SK-N-DZ (cell line): ENCODE measurements around the gene WAC.
A peak's percentile ranks its signal among the peaks of the same experiment; 100 is the strongest.

ENCODE experiments used
- DNase-seq: peaks from one replicate; pipeline ENCODE4 v3.0.0-alpha.2; 2015; ENCODE audit warnings: low spot score

The WAC gene

GRCh38 chr10:28533186-28533564 is 257 bp downstream of the WAC start:
- DNase-seq, result no peak

DNA sequence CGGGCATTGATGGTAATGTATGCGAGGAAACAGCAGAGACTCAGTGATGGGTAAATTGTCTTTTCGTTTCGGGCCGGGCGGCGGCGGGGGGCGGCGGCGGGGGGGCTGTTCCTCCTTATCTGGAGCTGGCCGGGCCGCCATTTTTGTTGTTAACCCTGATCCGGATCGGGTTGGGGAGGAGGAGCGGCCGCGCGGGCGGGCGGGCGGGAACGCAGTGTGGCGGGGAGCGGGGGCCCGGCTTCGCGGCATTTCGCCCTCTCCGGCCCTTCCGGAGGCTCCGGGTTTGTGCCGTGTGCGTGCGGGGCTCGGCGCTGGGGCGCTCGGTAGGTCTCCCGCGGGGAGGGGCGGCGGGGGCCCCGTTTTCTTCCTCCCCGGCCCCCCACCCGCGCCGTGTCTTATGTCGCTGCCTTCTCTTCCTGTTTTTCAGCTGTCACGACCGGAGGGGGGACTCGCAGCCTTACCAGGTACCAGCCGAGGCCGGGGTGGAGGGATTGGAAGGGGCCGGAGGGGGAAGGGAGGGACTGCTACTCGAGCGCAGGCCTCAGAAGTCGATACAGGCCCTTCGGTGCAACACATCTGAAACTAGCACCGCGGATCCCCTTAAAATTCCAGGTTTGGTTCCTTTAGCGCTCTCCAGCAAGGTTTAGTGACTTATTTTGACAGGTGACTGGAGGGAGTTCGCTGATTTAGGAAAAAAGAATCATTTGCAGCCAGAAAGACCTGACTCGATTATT is 820 bp downstream of the WAC start:
- DNase-seq, result peak; percentile 25

GRCh38 chr10:28535846-28536245 is 2.9 kb downstream of the WAC start:
- DNase-seq, result no peak

DNA sequence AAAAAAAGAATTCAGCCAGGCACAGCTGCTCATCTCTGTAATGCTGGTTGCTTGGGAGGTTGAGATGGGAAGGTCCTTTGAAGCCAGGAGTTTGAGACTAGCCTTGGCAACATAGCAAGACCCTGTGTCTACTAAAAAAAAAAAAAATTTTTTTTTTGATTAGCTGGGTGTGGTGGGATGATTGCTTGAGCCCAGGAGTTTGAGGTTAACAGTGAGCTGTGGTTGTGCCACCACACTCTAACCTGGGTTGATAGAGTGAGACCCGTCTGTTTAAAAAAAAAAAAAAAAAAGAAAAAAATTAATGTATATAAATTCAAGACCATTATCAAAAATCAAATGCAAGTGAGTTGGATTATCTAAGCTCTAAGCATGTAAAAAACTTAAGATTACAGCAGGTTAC is 5.7 kb downstream of the WAC start:
- DNase-seq, result no peak

GRCh38 chr10:28540145-28540544 is 7.2 kb downstream of the WAC start:
- DNase-seq, result no peak

DNA sequence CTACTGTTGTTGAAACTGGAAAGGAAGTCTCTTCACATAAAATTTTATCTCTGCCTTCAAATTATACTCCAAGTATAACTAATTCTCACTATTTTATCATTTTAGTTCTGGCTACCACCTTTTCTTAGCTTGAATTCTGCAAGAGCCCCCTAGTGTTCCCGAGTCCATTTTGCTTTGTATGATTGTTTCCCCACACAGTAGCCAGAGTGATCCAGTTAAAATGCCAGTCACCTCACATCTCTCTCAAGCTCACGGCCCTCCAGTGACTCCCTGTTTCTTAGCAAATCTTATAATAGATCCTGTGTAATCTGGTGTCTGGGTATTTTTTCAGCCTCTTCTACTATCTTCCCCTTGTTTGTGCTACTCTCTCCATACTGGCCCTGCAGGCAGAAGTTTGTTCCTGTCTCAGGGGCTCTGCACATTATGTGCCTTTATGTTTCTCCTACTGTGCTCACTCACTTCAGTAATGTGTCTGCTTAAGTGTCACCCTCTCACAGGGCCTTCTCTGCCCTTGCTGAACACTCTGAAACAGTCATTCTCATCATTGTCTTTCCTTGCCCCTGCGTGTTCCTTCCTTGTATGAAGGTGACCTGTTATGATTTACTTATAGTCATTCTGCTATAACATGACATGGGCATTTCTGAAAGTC is 8.9 kb downstream of the WAC start:
- no peak for DNase-seq

DNA sequence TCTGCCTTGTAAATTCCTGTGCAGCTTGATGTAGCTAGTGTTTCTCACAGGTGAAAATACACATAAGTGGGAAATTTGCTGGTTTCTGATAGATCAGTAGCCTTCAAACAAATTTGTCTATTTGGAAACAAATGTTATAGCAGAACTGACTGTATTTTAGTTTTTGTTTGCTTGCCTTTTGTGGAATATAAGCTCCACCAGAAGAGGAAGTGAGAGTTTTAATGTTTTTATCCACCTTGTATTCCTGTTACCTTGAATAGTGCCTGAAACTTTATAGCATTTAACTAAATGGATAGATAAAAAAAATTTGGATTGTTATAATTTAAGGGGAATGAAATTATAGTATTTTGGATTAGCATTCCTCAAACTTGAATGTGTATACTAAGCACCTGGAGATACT is 9.8 kb downstream of the WAC start:
- no peak for DNase-seq

GRCh38 chr10:28544058-28544457 is 11.1 kb downstream of the WAC start:
- DNase-seq, result no peak

- DNase-seq, result no peak
Observed at GRCh38 chr10:28545967-28546644, 13.2 kb downstream of the WAC start.

DNA sequence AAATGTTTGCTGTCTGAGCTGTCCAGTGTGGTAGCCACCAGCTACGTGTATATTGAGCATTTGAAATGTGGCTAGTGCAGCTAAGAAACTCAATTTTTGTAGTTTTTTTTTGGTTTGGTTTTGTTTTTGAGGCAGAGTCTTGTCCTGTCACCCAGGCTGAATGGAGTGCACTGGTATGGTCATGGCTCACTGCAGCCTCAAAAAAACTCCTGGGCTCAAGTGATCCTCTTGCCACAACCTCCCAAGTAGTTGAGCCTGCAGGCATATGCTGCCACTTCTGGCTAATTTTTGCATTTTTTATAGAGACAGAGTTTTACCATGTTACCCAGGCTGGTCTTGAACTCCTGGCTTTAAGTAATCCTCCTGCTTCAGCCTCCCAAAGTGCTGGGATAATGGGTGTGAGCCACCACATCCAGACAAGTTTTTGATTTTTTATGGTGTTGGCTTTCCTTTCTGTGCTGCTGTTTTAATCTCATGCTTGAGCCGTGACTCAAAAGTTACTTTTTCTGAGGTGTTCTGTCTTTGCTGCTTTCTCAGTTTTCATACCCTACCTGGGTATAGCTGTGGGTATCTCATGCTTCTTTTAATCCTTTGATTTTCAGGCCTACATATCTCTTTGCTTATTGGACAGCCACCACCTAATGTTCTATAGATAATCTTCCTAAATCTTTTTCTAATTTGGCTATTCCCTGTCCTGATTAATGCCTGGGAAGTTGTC is 16.0 kb downstream of the WAC start:
- no peak for DNase-seq

- DNase-seq, result no peak
Observed at GRCh38 chr10:28551086-28551485, 18.2 kb downstream of the WAC start.

DNA sequence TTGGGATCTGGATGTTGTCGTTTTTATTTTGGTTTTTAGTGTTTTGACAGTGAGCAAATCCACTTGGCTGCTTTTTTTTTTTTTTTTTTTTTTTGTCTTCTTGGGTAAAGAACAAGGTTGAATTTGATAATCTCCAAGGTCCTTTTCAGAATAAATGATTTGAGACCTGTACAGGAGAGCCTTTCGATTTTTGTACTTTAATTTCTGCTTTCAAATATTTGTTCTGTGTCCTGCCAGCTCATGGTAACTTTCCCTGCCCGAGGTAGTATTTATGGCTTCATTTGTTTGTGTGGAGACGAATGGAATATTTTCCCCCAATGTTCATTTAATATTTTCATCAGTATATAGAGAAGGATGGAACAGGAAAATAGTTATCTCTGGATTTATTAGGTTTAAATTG is 19.9 kb downstream of the WAC start:
- DNase-seq, result no peak

GRCh38 chr10:28554009-28554408 is 21.1 kb downstream of the WAC start:
- no peak for DNase-seq

DNA sequence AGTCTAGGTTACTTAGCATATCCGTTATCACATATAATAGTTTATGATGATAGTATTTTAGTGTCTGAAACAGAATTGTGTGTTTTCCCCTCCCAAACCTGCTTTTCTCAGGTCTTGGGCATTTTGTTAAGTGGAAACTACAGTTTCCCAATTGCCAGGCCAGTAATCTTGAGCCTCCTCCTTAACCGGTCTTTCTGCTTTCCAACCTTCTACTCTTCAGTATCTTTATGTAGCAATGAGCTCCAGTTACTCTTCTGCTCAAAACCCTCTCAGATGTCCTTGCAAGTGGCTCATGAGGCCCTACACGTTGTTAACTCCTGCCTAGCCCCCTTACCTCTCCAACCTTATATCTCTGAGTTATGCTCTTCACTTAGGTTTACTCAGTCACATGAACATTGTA is 22.0 kb downstream of the WAC start:
- DNase-seq, result no peak

DNA sequence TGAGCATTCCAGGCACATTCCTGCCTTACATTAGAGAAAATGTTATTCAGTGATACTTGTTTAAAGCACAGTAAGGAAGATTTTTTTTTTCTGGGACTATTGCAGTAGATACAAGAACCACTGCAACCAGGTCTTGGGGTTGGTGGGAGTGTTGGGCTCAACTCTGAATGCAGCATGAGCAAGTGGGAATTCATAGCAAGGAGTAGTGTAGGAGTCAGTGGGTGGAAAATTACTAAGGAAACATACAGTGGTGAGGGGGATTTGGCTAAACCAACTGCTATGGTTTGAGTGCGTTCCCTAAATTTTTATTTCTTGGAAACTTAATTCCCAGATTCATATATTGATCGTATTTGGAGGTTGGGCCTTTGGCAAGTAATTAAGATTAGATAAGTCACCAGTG is 22.4 kb downstream of the WAC start:
- DNase-seq, result no peak

DNA sequence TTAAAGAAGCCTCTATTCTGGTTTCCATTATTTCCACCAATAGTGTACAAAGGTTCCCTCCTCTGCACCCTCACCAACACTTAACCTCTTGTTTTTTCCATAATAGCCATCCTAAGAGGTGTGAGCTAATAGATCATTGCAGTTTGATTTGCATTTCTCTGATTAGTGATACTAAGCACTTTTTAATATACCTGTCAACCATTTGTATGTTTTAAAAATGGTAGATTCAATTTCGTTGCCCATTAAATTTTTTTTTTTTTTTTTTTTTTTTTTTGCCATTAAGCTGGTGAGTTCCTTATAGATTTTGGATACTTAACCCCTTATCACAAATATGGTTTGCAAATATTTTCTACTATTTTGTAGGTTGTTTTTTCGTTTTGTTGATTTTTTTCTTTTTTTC is 23.2 kb downstream of the WAC start:
- DNase-seq, result no peak

DNA sequence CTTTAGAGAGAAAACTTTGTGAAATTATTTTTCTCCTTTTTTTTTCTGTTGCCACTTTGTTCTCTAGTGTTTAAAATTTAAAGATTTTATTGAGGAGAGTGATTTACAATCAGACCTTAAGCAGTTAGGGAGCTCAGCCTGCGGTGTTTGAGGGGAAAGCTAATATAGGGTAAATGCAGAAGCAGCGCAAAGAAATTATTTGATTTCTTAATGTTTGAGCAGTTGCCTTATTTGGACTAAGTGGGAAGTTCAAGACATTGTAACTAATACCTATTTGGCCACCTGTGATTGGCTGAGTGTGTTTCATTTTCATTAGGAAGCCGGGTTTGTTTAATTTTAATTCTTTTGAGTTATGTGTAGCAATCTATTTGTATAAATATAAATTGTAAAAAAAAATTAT is 25.3 kb downstream of the WAC start:
- no peak for DNase-seq

GRCh38 chr10:28558923-28559508 is 26.1 kb downstream of the WAC start:
- no peak for DNase-seq

GRCh38 chr10:28559618-28560017 is 26.7 kb downstream of the WAC start:
- DNase-seq, result no peak

- no peak for DNase-seq
Observed at GRCh38 chr10:28560617-28561016, 27.7 kb downstream of the WAC start.

GRCh38 chr10:28561531-28561930 is 28.6 kb downstream of the WAC start:
- DNase-seq, result no peak

GRCh38 chr10:28564905-28565304 is 32.0 kb downstream of the WAC start:
- no peak for DNase-seq
